PC-3 (cell line): ENCODE data around the gene P2RX6. TPM values are rescaled to one million over a fixed set of nuclear protein-coding genes. Genes with fewer than 3 reads are reported as not detected.
"Not testable (repeated sequence)": the region's sequence is repeated elsewhere in the genome, so short reads cannot be mapped to it uniquely, and the experiment has no call there.

ENCODE experiments used
- ATAC-seq: fragments of 200-7000 bp; cut with Tn5 transposase; 2 replicates; pipeline ENCODE4 v1.9.1; 2020; ENCODE audit warnings: mild to moderate bottlenecking, moderate library complexity
- BruUV-seq: library from RNA; stranded (reverse); fragments of 400-500 nt; replicated peaks from 2 replicates; lab custom pipeline; 2021; lab: Mats Ljungman, UMichigan
- CTCF ChIA-PET: fragments of 300-600 bp; sonication (Branson Sonifier 250); formaldehyde crosslinking; loops from one replicate; lab custom pipeline; 2022; ENCODE audit warnings: antibody characterized with exemption; lab: Charles Lee
- POLR2A ChIA-PET: fragments of 300-600 bp; sonication (Branson Sonifier 250); formaldehyde crosslinking; loops from one replicate; lab custom pipeline; 2022; ENCODE audit warnings: antibody characterized with exemption; ENCODE audit not compliant: unreplicated experiment; lab: Charles Lee
- DNase-seq: peaks from one replicate; pipeline ENCODE4 v3.0.0-alpha.2; 2015
- H2AFZ ChIP-seq: fragments of 300-600 bp; sonication (generic); 2 replicates; pipeline ENCODE4 v1.6.0; 2016; ENCODE audit warnings: antibody characterized with exemption, low read length
- H3F3A ChIP-seq: fragments of 300-600 bp; sonication (generic); one replicate; pipeline ENCODE4 v1.6.0; 2017; ENCODE audit warnings: antibody characterized with exemption, low read length, control low read depth, mild to moderate bottlenecking; ENCODE audit not compliant: unreplicated experiment
- H3K27ac ChIP-seq: fragments of 300-600 bp; sonication (generic); 2 replicates; pipeline ENCODE4 v1.5.1; 2016; ENCODE audit warnings: mild to moderate bottlenecking, low read length
- H3K27me3 ChIP-seq: fragments of 300-600 bp; sonication (generic); 2 replicates; pipeline ENCODE4 v1.6.1; 2016; ENCODE audit warnings: low read length, mixed read lengths
- H3K36me3 ChIP-seq: fragments of 300-600 bp; sonication (generic); 2 replicates; pipeline ENCODE4 v1.6.1; 2016; ENCODE audit warnings: low read depth, mixed run types, low read length, mixed read lengths
- H3K4me1 ChIP-seq: fragments of 300-600 bp; sonication (generic); 2 replicates; pipeline ENCODE4 v1.5.1; 2016; ENCODE audit warnings: low read length; ENCODE audit not compliant: insufficient read depth
- H3K4me2 ChIP-seq: fragments of 300-600 bp; sonication (generic); 2 replicates; pipeline ENCODE4 v1.6.0; 2016; ENCODE audit warnings: low read length
- H3K4me3 ChIP-seq: fragments of 300-600 bp; sonication (generic); 2 replicates; pipeline ENCODE4 v1.5.1; 2016; ENCODE audit warnings: mild to moderate bottlenecking, low read length, mixed read lengths
- H3K79me2 ChIP-seq: fragments of 300-600 bp; sonication (generic); 2 replicates; pipeline ENCODE4 v1.6.1; 2017; ENCODE audit warnings: low read length, mixed read lengths
- H3K9ac ChIP-seq: fragments of 300-600 bp; sonication (generic); 2 replicates; pipeline ENCODE4 v1.6.0; 2016; ENCODE audit warnings: mild to moderate bottlenecking, low read length
- H3K9me2 ChIP-seq: fragments of 300-600 bp; sonication (generic); replicated peaks from 2 replicates; pipeline ENCODE4 v1.6.1; 2016; ENCODE audit warnings: mixed run types, low read length, mixed read lengths
- H3K9me3 ChIP-seq: fragments of 300-600 bp; sonication (generic); 2 replicates; pipeline ENCODE4 v1.6.1; 2016; ENCODE audit warnings: low read length, mixed read lengths
- H4K20me1 ChIP-seq: fragments of 300-600 bp; sonication (generic); 2 replicates; pipeline ENCODE4 v1.6.1; 2016; ENCODE audit warnings: low read length, mixed read lengths
- EZH2 ChIP-seq: fragments of 300-600 bp; sonication (generic); IDR thresholded peaks from one replicate; pipeline ENCODE4 v1.6.1; 2017; ENCODE audit warnings: antibody characterized with exemption, mild to moderate bottlenecking, low read length; ENCODE audit not compliant: unreplicated experiment
- EZH2phosphoT487 ChIP-seq: fragments of 300-600 bp; sonication (generic); IDR thresholded peaks from 2 replicates; pipeline ENCODE4 v1.6.1; 2018; ENCODE audit warnings: mild to moderate bottlenecking, antibody characterized with exemption, low read length, borderline replicate concordance
- intact Hi-C: fragments of 100-400 bp; cut with micrococcal nuclease; formaldehyde crosslinking; loops from 2 replicates; pipeline ENCODE4 v1.9.0; 2023
- total RNA-seq: library from RNA; depleted of rRNA; stranded (reverse); fragments of >200 nt; gene quantifications from 2 replicates; pipeline ENCODE4 v1.2.3, GENCODE V29; 2014
- TF ChIP-seq, protein P1 (sequence below): fragments of 300-600 bp; sonication (generic); conservative IDR thresholded peaks from 2 replicates; pipeline ENCODE4 v1.5.1; 2017; ENCODE audit warnings: antibody characterized with exemption, low read depth, mild to moderate bottlenecking, low read length

The P2RX6 gene
- total RNA-seq, 1 experiment from 2014 or later, result 1.1 TPM

DNA sequence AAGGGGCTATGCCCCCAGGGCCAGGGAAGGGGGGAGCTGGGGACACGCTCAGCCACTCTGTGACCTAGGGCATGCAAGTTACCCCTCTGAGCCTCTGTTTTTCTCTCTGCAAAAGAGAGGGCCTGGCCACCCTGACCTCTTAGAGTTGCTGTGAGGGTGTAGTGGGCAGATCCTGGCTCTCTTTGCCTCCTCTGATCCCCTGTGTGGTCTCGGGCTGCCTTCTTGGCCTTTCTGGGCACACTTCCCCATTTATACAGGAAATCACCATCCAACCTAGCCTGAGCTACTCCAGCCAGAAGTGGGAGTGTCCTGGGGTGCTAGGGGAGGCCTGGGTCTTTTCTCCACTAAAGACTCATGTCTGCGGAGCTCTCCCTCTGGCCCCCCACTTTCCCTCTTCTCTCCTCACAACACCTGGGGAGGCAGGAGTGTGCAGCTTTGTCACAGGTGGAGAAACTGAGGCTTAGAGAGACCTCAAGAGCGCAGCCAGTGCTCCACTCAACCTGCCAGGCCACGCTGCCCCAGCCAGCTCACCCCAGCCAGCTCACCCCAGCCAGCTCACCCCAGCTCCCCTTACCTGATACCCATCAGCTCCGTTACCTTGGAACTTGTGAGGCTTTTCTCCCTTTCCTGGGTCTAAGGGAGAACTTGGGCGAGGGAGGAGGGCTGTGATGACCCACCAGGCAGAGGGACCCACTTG lies 46.5 kb upstream of the P2RX6 start:
- H3K9me2 ChIP-seq, result no peaks in the 10 kb centered on the region

GRCh38 chr22:20970939-20971657 lies 43.9 kb upstream of the P2RX6 start:
- ChIA-PET CTCF (no interaction called here), POLR2A (no interaction called here)
- Histone ChIP-seq H3K4me3 (no peak overlapping the region), H3K9ac (no peak overlapping the region), H3K9me2 (no peaks in the 10 kb centered on the region), H3K36me3 (no peaks in the 10 kb centered on the region), H3F3A (no peaks in the 10 kb centered on the region), H3K27me3 (no peaks in the 10 kb centered on the region), H3K27ac (no peak overlapping the region), H3K9me3 (no peaks in the 10 kb centered on the region), H3K4me2 (no peak overlapping the region), H2AFZ (no peak overlapping the region), H3K4me1 (no peaks in the 10 kb centered on the region), H3K79me2 (no peaks in the 10 kb centered on the region), H4K20me1 (no peaks in the 10 kb centered on the region)
- DNase-seq (no peak), ATAC-seq (no peak)
- no TSS peak for BruUV-seq
- intact Hi-C loops, result no loop called here
- TF ChIP-seq EZH2phosphoT487, result no peak
- TF ChIP-seq EZH2, result no peak
- TF ChIP-seq, protein P1, sequence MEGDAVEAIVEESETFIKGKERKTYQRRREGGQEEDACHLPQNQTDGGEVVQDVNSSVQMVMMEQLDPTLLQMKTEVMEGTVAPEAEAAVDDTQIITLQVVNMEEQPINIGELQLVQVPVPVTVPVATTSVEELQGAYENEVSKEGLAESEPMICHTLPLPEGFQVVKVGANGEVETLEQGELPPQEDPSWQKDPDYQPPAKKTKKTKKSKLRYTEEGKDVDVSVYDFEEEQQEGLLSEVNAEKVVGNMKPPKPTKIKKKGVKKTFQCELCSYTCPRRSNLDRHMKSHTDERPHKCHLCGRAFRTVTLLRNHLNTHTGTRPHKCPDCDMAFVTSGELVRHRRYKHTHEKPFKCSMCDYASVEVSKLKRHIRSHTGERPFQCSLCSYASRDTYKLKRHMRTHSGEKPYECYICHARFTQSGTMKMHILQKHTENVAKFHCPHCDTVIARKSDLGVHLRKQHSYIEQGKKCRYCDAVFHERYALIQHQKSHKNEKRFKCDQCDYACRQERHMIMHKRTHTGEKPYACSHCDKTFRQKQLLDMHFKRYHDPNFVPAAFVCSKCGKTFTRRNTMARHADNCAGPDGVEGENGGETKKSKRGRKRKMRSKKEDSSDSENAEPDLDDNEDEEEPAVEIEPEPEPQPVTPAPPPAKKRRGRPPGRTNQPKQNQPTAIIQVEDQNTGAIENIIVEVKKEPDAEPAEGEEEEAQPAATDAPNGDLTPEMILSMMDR, result no peak

More for the DNA sequence above, 46.5 kb upstream of the P2RX6 start:
- Histone ChIP-seq H3K4me2 (no peak overlapping the region), H3F3A (no peaks in the 10 kb centered on the region), H3K27ac (no peak overlapping the region), H4K20me1 (no peaks in the 10 kb centered on the region), H2AFZ (no peak overlapping the region), H3K27me3 (no peaks in the 10 kb centered on the region), H3K79me2 (no peaks in the 10 kb centered on the region), H3K9ac (no peak overlapping the region), H3K36me3 (no peaks in the 10 kb centered on the region), H3K9me3 (no peaks in the 10 kb centered on the region), H3K4me3 (no peak overlapping the region), H3K4me1 (no peaks in the 10 kb centered on the region)
- DNase-seq (no peak), ATAC-seq (no peak)
- ChIA-PET CTCF (interaction anchor here (0.6 kb wide), 1 partner anchor 52 kb away, joined by 5 read pairs; no protein-coding TSS in a partner anchor), POLR2A (no interaction called here)
- TF ChIP-seq EZH2phosphoT487 (no peak), EZH2 (no peak)
- TF ChIP-seq, protein P1, result no peak
- BruUV-seq, result no TSS peak
- intact Hi-C loops, result no loop called here

GRCh38 chr22:20972014-20972694 lies 42.8 kb upstream of the P2RX6 start:
- H3K9ac ChIP-seq, H3K27me3 ChIP-seq, H3K4me1 ChIP-seq, H3K27ac ChIP-seq, BruUV-seq, H3K79me2 ChIP-seq, H3K4me3 ChIP-seq, POLR2A ChIA-PET, H3K36me3 ChIP-seq, H3F3A ChIP-seq, intact Hi-C loops, CTCF ChIA-PET, H4K20me1 ChIP-seq, H3K9me2 ChIP-seq, H3K9me3 ChIP-seq, H2AFZ ChIP-seq, H3K4me2 ChIP-seq: not testable (repeated sequence)
- DNase-seq (peak; percentile 42), ATAC-seq (peak; percentile 70)
